Upper lobe of right lung (tissue), 1 donor: ENCODE measurements around the gene PLAC1. TPM values are rescaled to one million over a fixed set of nuclear protein-coding genes. Genes with fewer than 3 reads are reported as not detected.

Experiments
- ATAC-seq: fragments of 200-7000 bp; cut with Tn5 transposase; one replicate; pipeline ENCODE4 v1.9.1; 2020; ENCODE audit warnings: mild to moderate bottlenecking, moderate library complexity
- DNase-seq: peaks from one replicate; pipeline ENCODE4 v3.0.0-alpha.2; 2020
- H3K27ac ChIP-seq: fragments of 200-600 bp; one replicate; pipeline ENCODE4 v1.8.0; 2022
- H3K27me3 ChIP-seq: fragments of 200-600 bp; one replicate; pipeline ENCODE4 v1.8.0; 2022; ENCODE audit warnings: mild to moderate bottlenecking
- H3K36me3 ChIP-seq: fragments of 200-600 bp; one replicate; pipeline ENCODE4 v1.8.0; 2022
- H3K4me1 ChIP-seq: fragments of 200-600 bp; one replicate; pipeline ENCODE4 v1.8.0; 2022
- H3K4me3 ChIP-seq: fragments of 200-600 bp; one replicate; pipeline ENCODE4 v1.8.0; 2022; ENCODE audit warnings: mild to moderate bottlenecking
- H3K9me3 ChIP-seq: fragments of 200-600 bp; one replicate; pipeline ENCODE4 v1.8.0; 2022
- intact Hi-C: fragments of 100-400 bp; cut with DNase I; formaldehyde crosslinking; loops from one replicate; pipeline ENCODE4 v1.11.0; 2022
- total RNA-seq: library from RNA; stranded (reverse); fragmentation: NEBNext Ultra II Directional; extraction: Animal tissue kit (Norgen Biotek cat#: 25700); gene quantifications from one replicate; pipeline ENCODE4 v1.2.1, GENCODE V29; 2021
- TF ChIP-seq, protein P1 (sequence below): fragments of 200-600 bp; IDR thresholded peaks from one replicate; pipeline ENCODE4 v1.8.0; 2022; ENCODE audit warnings: antibody characterized with exemption
- donor health status: DM: no; HTN: yes; CAD: no; lungs with severe emphysema.

The PLAC1 gene
- total RNA-seq, 1 donor from 2014 or later: not detected

DNA sequence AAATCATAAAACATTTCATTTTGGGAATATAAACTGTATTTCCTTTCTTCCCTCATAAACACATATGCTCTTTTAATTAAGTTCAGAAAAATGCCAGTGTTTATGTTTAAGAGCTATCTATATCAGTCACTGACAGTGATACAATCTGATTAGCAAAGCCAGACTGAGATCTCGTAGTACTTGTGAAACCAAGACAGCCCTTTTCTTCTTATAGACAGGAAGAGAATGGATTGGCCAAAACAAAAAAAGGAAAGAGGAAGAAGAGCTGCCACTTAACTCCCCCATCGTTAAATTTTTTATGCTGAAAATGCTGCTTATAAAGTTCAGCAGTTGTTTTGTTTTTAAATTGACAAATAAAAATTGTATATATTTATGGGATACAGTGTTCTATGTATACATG lies 87.4 kb downstream of the PLAC1 start:
- intact Hi-C loops: no loop called here
- DNase-seq (no peak), ATAC-seq (no peak)
- TF ChIP-seq, protein P1, sequence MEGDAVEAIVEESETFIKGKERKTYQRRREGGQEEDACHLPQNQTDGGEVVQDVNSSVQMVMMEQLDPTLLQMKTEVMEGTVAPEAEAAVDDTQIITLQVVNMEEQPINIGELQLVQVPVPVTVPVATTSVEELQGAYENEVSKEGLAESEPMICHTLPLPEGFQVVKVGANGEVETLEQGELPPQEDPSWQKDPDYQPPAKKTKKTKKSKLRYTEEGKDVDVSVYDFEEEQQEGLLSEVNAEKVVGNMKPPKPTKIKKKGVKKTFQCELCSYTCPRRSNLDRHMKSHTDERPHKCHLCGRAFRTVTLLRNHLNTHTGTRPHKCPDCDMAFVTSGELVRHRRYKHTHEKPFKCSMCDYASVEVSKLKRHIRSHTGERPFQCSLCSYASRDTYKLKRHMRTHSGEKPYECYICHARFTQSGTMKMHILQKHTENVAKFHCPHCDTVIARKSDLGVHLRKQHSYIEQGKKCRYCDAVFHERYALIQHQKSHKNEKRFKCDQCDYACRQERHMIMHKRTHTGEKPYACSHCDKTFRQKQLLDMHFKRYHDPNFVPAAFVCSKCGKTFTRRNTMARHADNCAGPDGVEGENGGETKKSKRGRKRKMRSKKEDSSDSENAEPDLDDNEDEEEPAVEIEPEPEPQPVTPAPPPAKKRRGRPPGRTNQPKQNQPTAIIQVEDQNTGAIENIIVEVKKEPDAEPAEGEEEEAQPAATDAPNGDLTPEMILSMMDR: no peak
- H3K36me3 ChIP-seq: no peaks in the 10 kb centered on the region
- H3K4me3 ChIP-seq: no peak overlapping the region
- H3K9me3 ChIP-seq: no peaks in the 10 kb centered on the region
- H3K27me3 ChIP-seq: no peaks in the 10 kb centered on the region
- no peak overlapping the region for H3K27ac ChIP-seq
- no peaks in the 10 kb centered on the region for H3K4me1 ChIP-seq

DNA sequence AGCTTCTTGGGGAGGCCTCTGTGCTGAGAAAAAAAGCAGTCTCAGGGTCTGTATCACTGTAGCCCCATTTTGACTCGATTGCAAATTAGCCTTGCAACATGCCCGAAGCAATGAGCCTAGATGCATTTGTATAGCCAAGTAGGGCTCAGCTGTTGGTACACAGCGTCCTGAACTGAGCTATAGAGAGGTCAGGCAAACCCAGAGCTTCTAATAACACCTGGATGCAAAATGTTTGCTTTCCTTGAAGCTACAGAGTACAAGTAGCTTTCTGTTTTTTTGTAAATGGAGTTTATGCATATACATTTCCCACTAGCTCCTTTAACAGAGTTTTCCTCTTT lies 87.8 kb downstream of the PLAC1 start:
- H3K27me3 ChIP-seq: no peaks in the 10 kb centered on the region
- H3K36me3 ChIP-seq: no peaks in the 10 kb centered on the region
- ATAC-seq (no peak), DNase-seq (no peak)
- H3K4me3 ChIP-seq: no peak overlapping the region
- H3K27ac ChIP-seq: no peak overlapping the region
- no peaks in the 10 kb centered on the region for H3K4me1 ChIP-seq
- TF ChIP-seq, protein P1: no peak
- intact Hi-C loops: no loop called here
- H3K9me3 ChIP-seq: no peaks in the 10 kb centered on the region

DNA sequence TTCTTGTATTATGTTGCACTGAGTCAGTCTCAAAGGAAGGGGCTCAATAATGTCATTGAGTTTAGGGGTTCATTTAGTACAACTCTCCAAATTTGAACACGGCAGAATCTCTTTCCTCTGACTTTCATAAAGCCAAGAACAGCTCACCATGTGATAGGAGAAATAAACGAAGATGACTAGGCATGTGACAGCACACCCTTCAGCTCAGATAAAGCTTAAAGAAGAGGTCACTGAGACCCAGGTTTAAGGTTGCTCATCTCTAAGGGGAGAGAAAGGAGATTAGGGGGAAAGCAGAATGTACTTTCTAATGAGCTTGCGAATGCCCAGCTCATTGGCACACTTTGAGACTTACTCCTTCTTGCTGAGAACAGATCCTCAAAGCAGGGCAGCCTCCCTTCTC lies 89.0 kb downstream of the PLAC1 start:
- ATAC-seq: no peak
- Histone ChIP-seq H3K27me3 (no peaks in the 10 kb centered on the region), H3K4me3 (no peak overlapping the region), H3K4me1 (no peaks in the 10 kb centered on the region), H3K27ac (no peak overlapping the region), H3K36me3 (no peaks in the 10 kb centered on the region), H3K9me3 (no peaks in the 10 kb centered on the region)
- TF ChIP-seq, protein P1: no peak
- DNase-seq: no peak
- intact Hi-C loops: no loop called here

DNA sequence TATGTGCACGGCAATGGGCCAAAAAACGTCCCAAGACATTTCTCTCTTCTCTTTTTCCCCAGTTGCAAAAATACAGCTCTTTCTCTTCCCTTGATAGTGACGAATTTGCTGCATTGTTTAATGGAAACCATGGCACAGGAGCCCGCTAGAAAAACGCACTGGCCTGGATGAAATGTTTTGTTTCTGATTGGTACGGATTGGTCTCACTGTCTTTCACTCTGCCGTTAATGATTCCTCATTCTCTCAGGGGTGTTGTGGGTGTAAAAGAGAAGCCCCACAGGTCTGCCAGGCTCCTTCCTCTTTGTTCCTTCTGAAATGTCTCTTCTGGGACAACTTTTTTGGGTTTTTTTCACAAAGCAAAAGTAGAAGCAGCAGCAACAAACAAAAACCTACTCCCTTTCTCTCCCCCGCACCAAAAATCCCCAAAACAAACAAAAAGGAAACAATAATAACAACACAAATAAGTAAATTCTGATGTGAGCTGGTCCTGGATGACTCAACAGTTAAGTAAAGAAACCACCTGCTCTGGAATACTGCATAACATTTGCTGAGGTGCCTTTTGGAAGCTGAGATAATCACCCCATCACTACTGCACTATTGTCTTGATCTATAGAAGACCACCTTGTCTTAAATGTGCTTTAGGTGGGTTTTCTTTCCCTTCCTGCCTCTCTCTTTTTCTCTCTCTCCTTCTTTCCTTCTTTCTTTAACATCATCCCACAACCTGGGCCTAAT lies 89.8 kb downstream of the PLAC1 start:
- TF ChIP-seq, protein P1: no peak
- no peaks in the 10 kb centered on the region for H3K27me3 ChIP-seq
- ATAC-seq: no peak
- no peaks in the 10 kb centered on the region for H3K4me1 ChIP-seq
- intact Hi-C loops: no loop called here
- no peaks in the 10 kb centered on the region for H3K9me3 ChIP-seq
- no peak overlapping the region for H3K4me3 ChIP-seq
- no peak overlapping the region for H3K27ac ChIP-seq
- no peak for DNase-seq
- H3K36me3 ChIP-seq: no peaks in the 10 kb centered on the region

DNA sequence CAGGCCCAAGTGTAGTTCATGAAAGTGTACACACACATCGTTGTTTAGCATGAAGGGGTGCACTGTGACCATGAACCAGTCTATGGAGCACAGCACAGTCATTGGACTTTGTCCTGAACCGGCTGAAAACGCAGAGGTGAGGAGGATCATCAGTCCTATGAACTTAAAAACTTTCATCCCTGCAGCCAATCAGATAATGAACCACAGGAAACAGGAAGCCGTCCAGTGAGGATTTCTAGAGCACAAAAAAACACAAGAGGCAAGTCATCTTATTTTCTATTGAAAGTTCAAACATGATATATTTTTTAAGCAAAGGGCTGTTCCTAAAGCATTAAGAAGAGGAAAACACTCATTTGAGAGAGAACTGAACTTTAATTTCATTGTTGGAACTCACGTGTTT lies 91.8 kb downstream of the PLAC1 start:
- Histone ChIP-seq H3K36me3 (no peaks in the 10 kb centered on the region), H3K9me3 (no peaks in the 10 kb centered on the region), H3K27me3 (no peaks in the 10 kb centered on the region), H3K4me1 (no peaks in the 10 kb centered on the region), H3K27ac (no peak overlapping the region), H3K4me3 (no peak overlapping the region)
- intact Hi-C loops: no loop called here
- DNase-seq (no peak), ATAC-seq (no peak)
- TF ChIP-seq, protein P1: no peak

DNA sequence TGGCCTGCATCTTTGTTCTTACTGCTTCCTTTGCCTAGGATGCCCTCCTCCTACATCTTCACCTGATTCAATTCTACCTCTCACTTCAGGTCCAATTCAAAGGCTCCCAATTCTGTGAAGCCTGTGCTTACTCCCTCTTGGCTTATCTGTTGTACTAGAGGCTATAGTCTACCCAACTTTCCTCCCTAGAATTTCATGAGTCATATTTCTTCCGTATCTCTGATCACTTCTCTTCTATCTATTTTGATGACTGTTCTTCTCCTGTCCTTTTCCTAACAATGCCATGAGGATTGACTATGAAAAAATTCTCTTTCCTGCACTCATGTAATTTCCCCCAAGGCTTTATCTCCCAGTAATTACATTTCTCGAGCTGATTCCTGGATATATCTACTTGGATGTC lies 96.3 kb downstream of the PLAC1 start:
- no peak overlapping the region for H3K27ac ChIP-seq
- no peaks in the 10 kb centered on the region for H3K4me1 ChIP-seq
- no peaks in the 10 kb centered on the region for H3K9me3 ChIP-seq
- H3K36me3 ChIP-seq: no peaks in the 10 kb centered on the region
- intact Hi-C loops: no loop called here
- no peak overlapping the region for H3K4me3 ChIP-seq
- H3K27me3 ChIP-seq: no peaks in the 10 kb centered on the region
- ATAC-seq (no peak), DNase-seq (no peak)
- TF ChIP-seq, protein P1: no peak
